Activated T-helper 1 cell treated with anti-CD3 and anti-CD28 coated beads, Interleukin-2, amount 50 U/mL, for 16 hours (primary cell): Measurements from ENCODE around the gene AMBRA1.
"Not testable (repeated sequence)": the region's sequence is repeated elsewhere in the genome, so short reads cannot be mapped to it uniquely, and the experiment has no call there.

Experiments
- DNase-seq, 2 donors: peaks; one replicate each; pipeline ENCODE4 v3.0.0-alpha.2; 2020; ENCODE audit warnings: low read depth in 1 of 2, low spot score in 1 of 2

AMBRA1 gene

DNA sequence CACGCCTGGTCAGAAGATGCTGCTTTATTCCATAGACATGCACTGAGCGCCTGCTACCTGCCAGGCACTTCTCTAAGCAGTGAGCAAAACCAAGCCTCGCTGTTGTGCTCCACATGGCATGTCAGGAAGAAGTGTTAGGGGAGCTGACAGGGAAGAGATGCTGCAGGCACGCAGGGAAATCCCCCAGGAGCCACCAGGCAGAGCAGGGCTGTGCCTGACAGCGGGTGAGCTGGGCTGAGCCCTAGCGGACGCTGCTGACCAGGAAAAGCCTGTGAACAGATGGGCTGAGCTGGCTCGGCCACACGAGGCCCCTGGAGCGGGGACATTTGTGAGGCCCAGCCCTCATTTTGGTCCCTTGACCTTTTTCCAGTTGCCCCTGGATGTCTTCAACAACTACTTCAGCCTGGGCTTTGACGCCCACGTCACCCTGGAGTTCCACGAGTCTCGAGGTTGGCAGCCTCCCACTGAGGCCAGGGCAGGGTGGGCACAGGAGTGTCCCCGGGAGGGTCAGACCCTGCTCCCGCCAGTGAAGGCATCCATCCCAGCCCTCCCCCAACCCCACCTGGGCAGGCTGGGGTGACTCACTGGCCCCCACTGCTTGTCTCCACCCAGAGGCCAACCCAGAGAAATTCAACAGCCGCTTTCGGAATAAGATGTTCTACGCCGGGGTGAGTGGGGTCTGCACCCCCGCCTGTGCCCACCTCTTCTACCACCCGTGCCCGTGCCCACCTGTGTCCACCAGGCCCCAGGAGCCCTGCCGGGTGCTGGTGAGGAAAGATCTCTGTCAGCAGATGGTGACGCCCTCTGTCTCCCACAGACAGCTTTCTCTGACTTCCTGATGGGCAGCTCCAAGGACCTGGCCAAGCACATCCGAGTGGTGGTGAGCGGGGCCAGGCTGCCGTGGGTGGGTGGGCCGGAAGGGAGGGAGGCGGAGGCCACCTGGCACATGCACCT lies 219.8 kb downstream of the AMBRA1 start:
- DNase-seq = no peak

DNA sequence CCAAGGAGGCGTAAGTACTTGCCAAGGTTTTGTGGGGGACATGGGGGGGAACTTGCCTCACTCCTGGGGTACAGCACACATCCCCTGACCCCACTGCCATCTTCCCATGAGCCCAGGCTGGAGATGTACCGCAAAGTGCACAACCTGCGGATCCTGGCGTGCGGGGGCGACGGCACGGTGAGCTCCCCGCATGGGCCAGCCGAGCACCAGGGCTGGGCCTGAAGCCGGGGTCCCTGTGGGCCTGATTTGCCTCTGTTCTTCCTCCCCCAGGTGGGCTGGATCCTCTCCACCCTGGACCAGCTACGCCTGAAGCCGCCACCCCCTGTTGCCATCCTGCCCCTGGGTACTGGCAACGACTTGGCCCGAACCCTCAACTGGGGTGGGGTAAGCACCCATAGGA lies 221.3 kb downstream of the AMBRA1 start:
- DNase-seq = not testable (repeated sequence)

DNA sequence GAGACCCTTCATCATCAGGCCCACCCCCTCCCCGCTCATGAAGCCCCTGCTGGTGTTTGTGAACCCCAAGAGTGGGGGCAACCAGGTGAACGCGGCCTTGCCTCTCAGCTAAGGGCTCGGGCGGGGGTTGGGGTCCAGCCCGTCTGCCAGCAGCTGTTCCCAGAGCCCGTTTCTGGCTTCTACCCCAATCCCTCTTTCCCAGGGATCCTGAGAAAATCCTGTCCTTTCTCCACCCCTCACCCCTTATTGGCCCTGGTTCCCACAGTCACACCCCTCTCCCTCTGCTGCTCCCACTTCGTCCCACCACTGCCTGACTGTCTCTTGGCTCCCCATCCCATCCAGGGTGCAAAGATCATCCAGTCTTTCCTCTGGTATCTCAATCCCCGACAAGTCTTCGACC lies 221.7 kb downstream of the AMBRA1 start:
- no peak for DNase-seq

DNA sequence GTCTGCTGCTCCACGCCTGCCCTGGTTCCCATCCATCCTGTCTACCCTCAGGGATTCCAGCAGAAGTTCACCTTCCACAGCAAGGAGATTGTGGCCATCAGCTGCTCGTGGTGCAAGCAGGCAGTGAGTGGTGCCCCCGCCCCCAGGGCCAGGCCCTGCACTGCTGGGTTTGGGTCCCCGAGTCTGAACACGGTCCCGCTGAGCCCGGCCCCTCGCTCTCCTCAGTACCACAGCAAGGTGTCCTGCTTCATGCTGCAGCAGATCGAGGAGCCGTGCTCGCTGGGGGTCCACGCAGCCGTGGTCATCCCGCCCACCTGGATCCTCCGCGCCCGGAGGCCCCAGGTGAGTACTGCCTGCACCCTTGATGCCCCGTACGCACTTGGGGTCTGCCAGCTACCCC lies 222.6 kb downstream of the AMBRA1 start:
- DNase-seq = not testable (repeated sequence)

DNA sequence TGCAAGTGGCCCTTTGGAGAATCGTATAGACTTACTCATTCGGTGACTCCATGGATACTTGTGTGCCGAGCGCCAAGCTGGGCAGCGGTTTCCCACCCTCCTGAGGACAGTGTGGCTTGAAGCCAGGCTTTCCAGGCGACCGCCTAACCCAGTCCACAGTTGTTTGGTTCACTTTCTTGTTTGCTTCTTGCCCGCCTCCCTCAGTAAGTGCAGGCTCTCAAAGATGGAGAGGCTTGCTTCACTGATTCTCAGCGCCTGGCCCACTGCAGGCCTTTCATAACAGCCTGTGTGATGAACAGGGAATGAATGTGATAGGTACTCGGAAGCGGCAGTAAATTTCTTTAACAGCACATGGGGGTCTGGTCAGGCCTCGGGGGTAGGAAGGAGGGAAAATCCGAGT lies 223.6 kb downstream of the AMBRA1 start:
- DNase-seq = no peak

DNA sequence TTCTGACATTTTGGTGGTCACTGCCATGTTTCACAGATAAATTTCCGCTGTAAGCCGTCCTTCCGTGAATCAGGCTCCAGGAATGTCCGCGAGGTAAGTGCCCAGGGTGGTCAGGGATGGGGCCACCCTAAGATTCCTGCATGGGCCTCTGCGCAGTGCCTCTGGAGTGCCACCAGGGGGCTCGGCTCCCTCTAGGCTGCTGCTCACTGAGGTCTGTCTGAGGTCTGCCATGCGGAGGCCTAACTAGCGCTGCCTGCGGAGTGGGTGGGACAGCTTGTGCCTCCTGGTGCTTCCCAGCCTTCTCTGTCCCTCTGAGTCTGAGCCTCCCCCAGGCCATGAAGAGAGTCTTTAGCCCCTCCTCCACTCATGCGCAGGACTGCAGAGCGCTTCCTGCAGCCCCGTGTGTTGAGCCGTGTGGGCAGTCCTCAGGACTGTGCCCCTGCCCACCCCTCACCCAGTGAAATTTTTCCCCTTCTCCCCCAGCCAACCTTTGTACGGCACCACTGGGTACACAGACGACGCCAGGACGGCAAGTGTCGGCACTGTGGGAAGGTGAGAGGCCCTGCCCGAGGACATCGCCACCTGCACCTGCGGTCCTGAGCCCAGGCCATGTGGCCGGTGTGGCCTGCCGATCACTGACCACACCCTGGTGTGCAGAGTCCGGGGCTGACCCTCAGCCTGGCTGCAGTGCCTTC lies 224.2 kb downstream of the AMBRA1 start:
- DNase-seq = no peak

DNA sequence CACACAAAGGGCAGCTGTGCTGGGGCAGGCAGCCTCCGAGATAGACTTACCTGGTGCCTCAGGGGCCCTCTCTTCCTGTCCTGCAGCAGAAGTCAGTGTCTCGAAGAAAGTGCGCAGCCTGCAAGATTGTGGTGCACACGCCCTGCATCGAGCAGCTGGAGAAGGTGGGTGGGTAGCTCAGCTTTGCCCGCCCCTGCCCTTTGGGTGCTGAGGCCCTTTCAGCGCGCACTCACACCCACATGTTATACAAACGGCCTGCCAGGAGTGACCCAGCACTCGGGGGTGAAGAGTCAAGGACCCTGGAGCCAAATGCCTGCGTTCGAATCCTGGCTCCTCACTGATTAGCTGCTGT lies 225.9 kb downstream of the AMBRA1 start:
- no peak for DNase-seq

DNA sequence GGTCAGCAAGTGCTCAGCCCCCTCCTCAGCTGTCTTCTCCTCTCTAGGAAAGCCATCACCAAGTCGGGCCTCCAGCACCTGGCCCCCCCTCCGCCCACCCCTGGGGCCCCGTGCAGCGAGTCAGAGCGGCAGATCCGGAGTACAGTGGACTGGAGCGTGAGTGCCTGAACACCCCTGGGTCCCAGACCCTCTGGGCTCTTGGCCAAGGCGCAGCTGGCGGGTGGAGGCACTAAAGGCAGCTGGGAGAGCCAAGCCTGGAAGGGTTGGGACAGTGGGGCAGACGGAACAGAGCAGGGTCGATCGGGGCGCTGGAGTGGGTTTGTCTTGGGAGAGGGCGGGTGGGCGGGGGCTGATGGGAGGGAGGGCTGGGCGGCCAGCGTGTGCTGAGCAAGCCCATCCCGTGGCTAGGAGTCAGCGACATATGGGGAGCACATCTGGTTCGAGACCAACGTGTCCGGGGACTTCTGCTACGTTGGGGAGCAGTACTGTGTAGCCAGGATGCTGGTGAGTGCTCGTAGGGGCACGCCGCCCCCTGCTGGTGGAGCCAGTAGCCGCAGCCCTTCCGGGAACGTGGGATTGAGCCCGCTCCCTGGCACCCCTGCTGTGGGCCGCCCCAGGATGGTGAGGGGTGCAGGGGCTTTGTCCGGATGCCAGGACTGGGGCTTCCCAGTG lies 226.4 kb downstream of the AMBRA1 start:
- peak; percentile 61 to 62 for DNase-seq

DNA sequence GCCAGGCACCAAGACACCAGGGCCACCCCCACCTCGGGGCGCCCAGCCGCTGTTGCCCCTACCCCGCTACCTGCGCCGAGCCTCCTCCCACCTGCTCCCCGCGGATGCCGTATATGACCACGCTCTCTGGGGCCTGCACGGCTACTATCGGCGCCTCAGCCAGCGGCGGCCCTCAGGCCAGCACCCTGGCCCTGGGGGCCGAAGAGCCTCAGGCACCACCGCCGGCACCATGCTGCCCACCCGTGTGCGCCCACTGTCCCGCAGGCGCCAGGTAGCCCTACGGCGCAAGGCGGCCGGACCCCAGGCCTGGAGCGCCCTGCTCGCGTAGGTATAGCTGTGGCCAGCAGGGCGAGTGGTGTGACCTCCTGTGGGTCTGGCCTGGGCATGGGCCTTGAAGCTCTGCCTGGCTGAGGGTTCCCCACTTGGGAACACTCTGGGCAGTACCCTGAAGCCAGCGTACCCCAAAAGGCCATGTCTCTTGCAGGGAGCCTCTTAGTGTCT lies 227.1 kb downstream of the AMBRA1 start:
- DNase-seq = no peak

DNA sequence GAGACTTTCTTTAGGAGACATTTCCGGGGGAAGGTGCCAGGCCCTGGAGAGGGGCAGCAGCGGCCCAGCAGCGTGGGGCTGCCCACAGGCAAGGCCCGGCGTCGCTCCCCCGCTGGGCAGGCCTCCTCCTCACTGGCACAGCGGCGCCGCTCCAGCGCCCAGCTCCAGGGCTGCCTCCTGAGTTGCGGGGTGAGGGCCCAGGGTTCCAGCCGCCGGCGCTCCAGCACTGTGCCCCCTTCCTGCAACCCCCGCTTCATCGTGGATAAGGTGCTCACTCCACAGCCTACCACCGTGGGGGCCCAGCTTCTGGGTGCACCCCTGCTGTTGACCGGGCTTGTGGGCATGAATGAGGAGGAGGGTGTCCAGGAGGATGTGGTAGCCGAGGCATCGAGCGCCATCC lies 227.6 kb downstream of the AMBRA1 start:
- no peak for DNase-seq

DNA sequence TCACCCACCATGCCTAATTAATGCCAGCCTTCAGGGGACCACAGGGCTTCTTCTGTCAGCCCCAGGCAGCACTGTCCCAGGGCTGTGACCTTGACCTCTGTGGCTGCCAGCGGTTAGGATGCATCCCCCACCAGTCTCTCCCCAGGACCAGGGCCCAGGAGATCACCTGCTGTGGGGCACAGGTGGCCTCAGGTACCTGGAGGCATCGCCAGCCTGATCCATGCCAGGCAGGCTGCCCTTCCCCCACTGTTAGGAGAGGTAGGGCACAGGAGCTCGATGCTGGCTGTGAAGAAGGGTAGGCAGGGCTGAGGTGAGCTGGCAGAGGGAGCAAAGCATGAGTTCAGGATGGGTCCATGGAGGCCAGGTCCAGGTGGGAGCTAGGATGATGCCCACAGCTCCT lies 229.0 kb downstream of the AMBRA1 start:
- no peak for DNase-seq

DNA sequence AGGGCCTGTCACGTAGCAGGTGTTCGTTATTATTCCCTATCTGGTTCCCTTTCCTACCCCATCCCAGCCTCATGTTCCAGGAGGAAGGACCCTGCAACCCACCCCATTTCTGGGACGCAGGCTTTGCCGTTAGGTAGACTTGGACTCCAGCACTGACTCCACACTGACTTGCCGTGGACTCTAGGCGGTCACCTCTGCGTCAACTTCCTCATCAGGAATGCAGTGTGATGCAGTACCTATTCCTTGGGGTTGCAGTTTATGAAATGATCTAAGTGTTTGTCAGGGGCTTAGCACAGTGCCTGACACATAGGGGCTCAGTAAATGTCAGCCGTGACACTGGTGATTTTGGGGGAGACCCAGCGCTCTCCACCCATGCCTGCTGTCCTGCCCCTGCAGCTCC lies 229.8 kb downstream of the AMBRA1 start:
- no peak for DNase-seq

DNA sequence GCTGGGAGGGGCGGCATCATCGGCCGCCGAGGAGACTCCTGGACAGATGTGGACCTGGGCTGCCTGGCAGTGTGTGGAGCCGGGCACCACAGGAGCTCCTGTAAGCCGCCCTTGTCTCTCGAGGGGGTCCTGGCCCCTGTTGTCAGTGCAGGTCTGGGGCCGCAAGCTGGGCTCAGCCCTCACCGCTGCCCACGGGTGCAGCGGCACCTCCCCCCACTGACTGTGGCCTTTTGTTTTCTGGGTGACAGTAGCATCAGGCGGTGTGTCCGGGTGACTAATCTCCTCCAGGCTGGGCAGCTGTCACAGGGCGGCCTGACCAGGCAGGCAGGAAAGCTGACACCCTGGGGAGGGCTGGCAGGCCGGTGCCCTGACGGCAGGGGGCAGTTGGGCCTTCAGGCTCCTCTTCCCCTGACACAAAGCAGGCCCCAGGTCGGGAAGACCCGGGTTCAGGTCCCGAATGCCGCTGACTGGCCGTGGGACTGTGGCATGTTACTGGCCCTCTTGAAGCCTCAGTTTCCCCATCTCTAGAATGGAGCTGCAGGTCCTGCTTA lies 230.3 kb downstream of the AMBRA1 start:
- DNase-seq = no peak

DNA sequence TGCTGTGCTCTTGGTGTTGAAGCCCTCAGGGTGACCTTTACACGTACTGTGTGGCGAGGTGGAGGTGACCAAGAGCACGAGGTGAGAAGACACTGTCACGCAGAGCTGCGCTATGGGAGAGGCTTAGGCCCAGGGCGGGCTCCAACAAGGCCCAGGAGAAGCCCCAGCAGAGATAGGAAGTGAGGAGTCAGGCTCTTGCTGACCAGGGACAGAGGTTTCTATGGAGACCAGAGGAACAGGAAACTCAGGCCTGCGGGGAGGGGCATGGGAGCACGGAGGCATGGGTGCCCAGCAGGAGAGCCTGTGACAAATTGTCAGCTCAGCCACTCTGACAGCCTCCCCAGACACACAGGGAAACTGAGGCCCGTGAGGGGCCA lies 230.8 kb downstream of the AMBRA1 start:
- DNase-seq = no peak

DNA sequence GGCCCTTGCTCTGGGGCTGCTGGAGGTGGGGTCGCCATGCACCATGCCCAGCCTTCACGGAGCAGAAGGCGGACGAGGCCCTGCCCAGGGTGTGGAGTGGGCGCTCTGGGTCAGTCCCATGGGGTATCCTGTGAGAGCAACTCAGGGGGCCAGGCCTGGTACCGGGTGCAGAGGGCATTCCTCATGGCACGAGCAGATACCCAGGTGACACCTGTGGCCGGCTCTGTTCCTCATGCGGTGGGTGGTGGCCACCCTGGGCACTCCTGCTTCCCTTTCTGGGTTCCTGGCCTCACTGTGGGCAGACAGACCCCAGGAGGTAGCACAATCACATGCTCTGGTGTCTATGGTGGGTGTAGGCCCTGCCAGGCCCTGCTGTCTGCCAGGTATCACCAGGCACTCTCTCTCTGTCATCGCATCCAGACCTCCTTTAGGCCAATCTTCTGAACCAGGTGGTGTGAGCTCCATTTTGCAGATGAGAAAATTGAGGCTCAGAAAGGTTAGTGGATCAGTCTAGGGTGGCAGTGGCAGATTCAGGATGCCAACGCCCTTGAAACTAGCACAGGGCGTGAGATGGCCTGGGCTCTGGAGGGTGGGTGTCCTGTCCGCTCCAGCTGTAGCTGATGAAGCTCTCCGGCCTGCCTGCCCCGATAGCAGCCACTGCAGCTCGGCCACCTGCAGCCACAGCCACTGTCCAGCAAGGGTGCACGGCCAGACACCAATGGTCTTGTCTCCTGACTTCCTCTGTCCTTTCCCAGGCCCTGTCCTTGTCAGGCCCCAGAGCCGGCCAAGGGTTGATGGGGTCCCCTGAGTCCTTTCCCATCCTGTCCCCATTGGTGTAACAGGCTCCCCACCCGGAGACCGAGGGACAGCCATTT lies 231.4 kb downstream of the AMBRA1 start:
- no peak for DNase-seq

DNA sequence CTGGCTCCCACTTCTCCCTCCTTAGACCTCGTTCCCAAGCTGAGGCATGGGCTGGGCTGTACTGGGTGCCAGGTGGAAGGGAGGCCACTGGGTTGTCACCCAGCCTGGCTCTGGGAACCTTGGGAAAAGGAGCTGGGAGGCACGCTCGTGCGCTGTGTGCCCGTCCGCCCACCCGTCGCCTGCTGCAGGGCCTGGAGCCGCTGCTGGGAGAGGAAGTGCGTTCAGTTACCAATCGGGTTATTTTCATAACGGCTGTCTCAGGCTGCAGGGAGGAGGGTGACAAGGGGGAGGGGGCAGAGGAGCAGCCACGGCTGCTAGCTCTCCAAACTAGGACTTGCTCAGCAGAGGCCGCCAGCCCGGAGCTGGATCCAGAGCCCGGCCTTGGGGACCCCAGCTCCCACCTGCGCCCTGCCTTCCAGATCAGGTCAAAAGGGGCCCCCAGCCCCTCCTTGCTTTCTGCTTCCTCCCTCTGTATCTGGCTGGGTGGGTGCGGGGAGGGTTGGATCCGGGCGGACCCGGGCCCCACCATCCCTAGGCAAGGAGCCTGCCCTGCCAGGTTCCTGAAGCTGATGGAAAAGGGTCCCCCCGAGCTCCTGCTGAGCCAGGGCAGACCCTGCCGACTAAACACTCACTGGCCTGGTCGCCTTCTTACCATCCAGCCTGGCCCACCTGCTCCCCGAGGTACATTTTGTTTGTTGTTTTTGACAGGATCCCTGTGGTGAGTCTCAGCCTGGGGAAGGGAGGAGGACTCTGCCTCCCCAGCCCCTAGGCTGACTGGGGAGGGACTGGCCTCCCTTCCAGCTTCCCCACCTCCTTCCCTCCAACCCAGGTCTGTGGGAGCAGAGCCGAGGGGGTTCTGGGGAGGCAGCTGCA lies 232.3 kb downstream of the AMBRA1 start:
- peak in 1 of 2 donors; percentile 36 for DNase-seq

DNA sequence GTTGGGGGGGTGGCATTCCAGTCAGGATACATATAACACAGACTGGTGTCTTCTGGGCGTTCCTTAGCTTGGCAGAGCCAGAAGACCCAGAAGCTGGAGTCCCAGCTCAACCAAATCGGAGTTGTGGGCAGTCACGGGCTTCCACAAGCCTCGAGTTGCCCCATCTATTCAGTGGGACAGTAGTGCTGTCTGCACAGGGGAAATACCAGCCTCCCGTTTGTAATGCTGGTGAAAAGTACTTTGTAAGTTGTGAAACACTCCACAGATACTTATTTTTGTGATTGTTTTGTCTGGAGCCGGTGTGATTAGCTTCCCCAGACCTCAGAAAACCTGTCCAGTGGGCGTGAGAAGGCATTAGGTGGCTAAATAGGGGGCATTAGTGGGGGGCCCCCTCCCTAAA lies 232.9 kb downstream of the AMBRA1 start:
- no peak for DNase-seq

DNA sequence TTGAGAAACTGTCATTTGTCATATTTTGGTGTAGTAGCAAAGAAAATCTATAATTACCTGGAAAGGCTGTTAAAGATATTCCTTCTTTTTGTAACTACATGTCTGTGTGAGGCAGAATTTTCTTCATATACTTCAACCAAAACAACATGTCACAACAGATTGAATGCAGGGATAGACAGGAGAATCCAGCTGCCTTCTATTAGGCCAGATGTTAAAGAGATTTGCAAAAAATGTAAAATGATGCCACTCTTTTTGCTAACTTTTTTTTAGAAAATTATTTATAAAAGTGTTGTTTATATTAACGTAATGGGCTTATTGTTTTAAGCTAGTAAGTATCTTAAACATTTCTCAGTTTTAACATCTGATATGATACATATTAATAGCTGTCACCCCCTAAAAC lies 233.9 kb downstream of the AMBRA1 start:
- DNase-seq = no peak

DNA sequence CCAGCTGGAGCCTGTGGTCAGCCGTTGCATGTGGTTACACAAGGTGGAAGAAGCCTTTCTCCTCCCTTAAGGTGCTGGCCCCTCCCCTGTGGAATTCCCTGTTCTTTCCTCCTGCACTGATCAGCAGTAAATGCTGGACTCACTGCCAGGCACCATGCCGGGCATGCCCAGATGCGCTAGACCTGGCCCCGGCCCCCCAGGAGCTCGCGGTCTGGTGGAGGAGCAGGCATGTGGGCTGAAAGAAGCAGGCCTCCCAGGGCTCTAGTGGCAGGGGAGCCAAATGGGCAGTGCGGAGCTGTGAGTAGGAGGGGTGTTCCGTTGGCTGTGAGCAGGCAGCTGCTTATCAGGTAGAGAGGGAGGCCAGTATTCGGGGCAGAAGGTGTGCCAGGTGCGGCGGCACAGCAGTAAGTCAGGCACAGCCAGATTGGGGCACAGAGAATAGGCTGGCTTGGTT lies 236.3 kb downstream of the AMBRA1 start:
- no peak for DNase-seq
